Hepatocyte (in vitro differentiated cells): Measurements from ENCODE around the gene DENND5A. TPM values are rescaled to one million over a fixed set of nuclear protein-coding genes. Genes with fewer than 3 reads are reported as not detected.
A peak's percentile ranks its signal among the peaks of the same experiment; 100 is the strongest.

Experiments used
- DNase-seq: peaks from one replicate; pipeline ENCODE4 v3.0.0-alpha.2; 2016; ENCODE audit warnings: low spot score
- H2AFZ ChIP-seq: fragments of 200-600 bp; sonication (generic); 2 replicates; pipeline ENCODE4 v1.6.0; 2016; ENCODE audit warnings: antibody characterized with exemption, mild to moderate bottlenecking
- H3K27ac ChIP-seq: fragments of 200-600 bp; sonication (generic); 2 replicates; pipeline ENCODE4 v1.5.1; 2016; ENCODE audit warnings: mild to moderate bottlenecking
- H3K27me3 ChIP-seq: fragments of 200-600 bp; sonication (generic); 2 replicates; pipeline ENCODE4 v1.6.1; 2016
- H3K36me3 ChIP-seq: fragments of 200-600 bp; sonication (generic); replicated peaks from 2 replicates; pipeline ENCODE4 v1.5.1; 2016; ENCODE audit warnings: low read depth; ENCODE audit not compliant: insufficient read depth
- H3K4me1 ChIP-seq: fragments of 200-600 bp; sonication (generic); 2 replicates; pipeline ENCODE4 v1.5.1; 2016; ENCODE audit warnings: mild to moderate bottlenecking, moderate library complexity; ENCODE audit not compliant: insufficient read depth
- H3K4me2 ChIP-seq: fragments of 200-600 bp; sonication (generic); 2 replicates; pipeline ENCODE4 v1.6.0; 2016
- H3K4me3 ChIP-seq: fragments of 200-600 bp; sonication (generic); 2 replicates; pipeline ENCODE4 v1.5.1; 2016; ENCODE audit warnings: mild to moderate bottlenecking
- H3K79me2 ChIP-seq: fragments of 200-600 bp; sonication (generic); 2 replicates; pipeline ENCODE4 v1.6.0; 2017; ENCODE audit warnings: mild to moderate bottlenecking
- H3K9me2 ChIP-seq: fragments of 200-600 bp; sonication (generic); replicated peaks from 2 replicates; pipeline ENCODE4 v1.6.0; 2017; ENCODE audit warnings: mild to moderate bottlenecking; ENCODE audit not compliant: insufficient read depth
- H3K9me3 ChIP-seq: fragments of 200-600 bp; sonication (generic); 2 replicates; pipeline ENCODE4 v1.5.1; 2016; ENCODE audit warnings: low read depth, mild to moderate bottlenecking
- H4K20me1 ChIP-seq: fragments of 200-600 bp; sonication (generic); 2 replicates; pipeline ENCODE4 v1.6.0; 2016; ENCODE audit warnings: mild to moderate bottlenecking; ENCODE audit not compliant: insufficient read depth, poor library complexity, severe bottlenecking
- CTCF ChIP-seq: fragments of 200-600 bp; sonication (generic); IDR thresholded peaks from 2 replicates; pipeline ENCODE4 v1.5.1; 2016; ENCODE audit warnings: antibody characterized with exemption, mild to moderate bottlenecking; ENCODE audit not compliant: poor library complexity
- EZH2 ChIP-seq: fragments of 200-600 bp; sonication (generic); IDR thresholded peaks from 2 replicates; pipeline ENCODE4 v1.6.1; 2016; ENCODE audit warnings: antibody characterized with exemption, mild to moderate bottlenecking, borderline replicate concordance
- EZH2phosphoT487 ChIP-seq: fragments of 200-600 bp; sonication (generic); IDR thresholded peaks from one replicate; pipeline ENCODE4 v1.6.1; 2018; ENCODE audit warnings: antibody characterized with exemption, mild to moderate bottlenecking, low read depth, moderate library complexity; ENCODE audit not compliant: unreplicated experiment, severe bottlenecking
- WGBS: methylation state at CpG from one replicate; pipeline ENCODE4 v1.1.6; 2016; ENCODE audit warnings: low lambda C conversion rate; ENCODE audit errors: missing lambda C conversion rate; 5-methylcytosine and 5-hydroxymethylcytosine counted together
- polyA plus RNA-seq: library from polyadenylated mRNA; unstranded; fragments of >200 nt; fragmentation: Nextera tagmentation; extraction: Ambion mirVana; gene quantifications from 2 replicates; pipeline ENCODE4 v1.2.1, GENCODE V29; 2016
- total RNA-seq: library from RNA; depleted of rRNA; stranded (reverse); fragments of >200 nt; gene quantifications from 2 replicates; pipeline ENCODE4 v1.2.3, GENCODE V29; 2014

DENND5A gene
- total and polyA plus RNA-seq, 2 experiments from 2014 or later, result 29.7 to 56.4 TPM

GRCh38 chr11:9232482-9232881 is 32.7 kb downstream of the DENND5A start:
- Histone ChIP-seq H3K79me2 (peaks cover 97% of the 10 kb centered on the region), H3K27ac (no peak overlapping the region), H3K4me1 (peaks cover 16% of the 10 kb centered on the region), H3K9me3 (no peaks in the 10 kb centered on the region), H3K4me2 (no peak overlapping the region), H3K27me3 (no peaks in the 10 kb centered on the region), H3K36me3 (no peaks in the 10 kb centered on the region), H3K4me3 (no peak overlapping the region), H4K20me1 (peaks cover 36% of the 10 kb centered on the region), H3K9me2 (no peaks in the 10 kb centered on the region), H2AFZ (no peak overlapping the region)
- DNase-seq, result no peak
- no peak for TF ChIP-seq EZH2phosphoT487
- TF ChIP-seq CTCF, result no peak
- TF ChIP-seq EZH2, result no peak
- WGBS, result 88% methylated on average over 3 of the region's 3 CpGs

- peak overlapping the region; percentile 63 for H3K4me2 ChIP-seq
- H3K27ac ChIP-seq, result peak overlapping the region; percentile 46
These were observed 33.3 kb downstream of the DENND5A start for GRCh38 chr11:9231848-9232177.

GRCh38 chr11:9230296-9230695 is 34.9 kb downstream of the DENND5A start:
- H2AFZ ChIP-seq, result no peak overlapping the region
- no peak for DNase-seq
- no peak overlapping the region for H3K4me3 ChIP-seq
- peaks cover 16% of the 10 kb centered on the region for H3K4me1 ChIP-seq
- no peak overlapping the region for H3K27ac ChIP-seq
- H3K9me3 ChIP-seq, result no peaks in the 10 kb centered on the region
- H3K36me3 ChIP-seq, result no peaks in the 10 kb centered on the region
- no peaks in the 10 kb centered on the region for H3K9me2 ChIP-seq
- H4K20me1 ChIP-seq, result peaks cover 45% of the 10 kb centered on the region
- WGBS, result 81% methylated on average over 3 of the region's 3 CpGs
- no peak for TF ChIP-seq EZH2phosphoT487
- no peak for TF ChIP-seq CTCF
- TF ChIP-seq EZH2, result no peak
- H3K27me3 ChIP-seq, result no peaks in the 10 kb centered on the region
- peaks cover 97% of the 10 kb centered on the region for H3K79me2 ChIP-seq
- H3K4me2 ChIP-seq, result no peak overlapping the region

More at GRCh38 chr11:9231848-9232177, 33.3 kb downstream of the DENND5A start:
- DNase-seq, result no peak
- H3K4me3 ChIP-seq, result no peak overlapping the region
- peaks cover 97% of the 10 kb centered on the region for H3K79me2 ChIP-seq
- TF ChIP-seq CTCF, result no peak
- TF ChIP-seq EZH2, result no peak
- TF ChIP-seq EZH2phosphoT487, result no peak
- WGBS, result 9% methylated on average over 1 of the region's 1 CpG
- H2AFZ ChIP-seq, result no peak overlapping the region
- peaks cover 35% of the 10 kb centered on the region for H4K20me1 ChIP-seq
- H3K27me3 ChIP-seq, result no peaks in the 10 kb centered on the region
- H3K36me3 ChIP-seq, result no peaks in the 10 kb centered on the region
- H3K9me3 ChIP-seq, result no peaks in the 10 kb centered on the region
- no peaks in the 10 kb centered on the region for H3K9me2 ChIP-seq
- peaks cover 16% of the 10 kb centered on the region for H3K4me1 ChIP-seq

GRCh38 chr11:9228091-9228490 is 37.1 kb downstream of the DENND5A start:
- H3K36me3 ChIP-seq, result no peaks in the 10 kb centered on the region
- no peak for DNase-seq
- H3K27me3 ChIP-seq, result no peaks in the 10 kb centered on the region
- TF ChIP-seq EZH2 (no peak), CTCF (no peak), EZH2phosphoT487 (no peak)
- H3K79me2 ChIP-seq, result peaks cover 97% of the 10 kb centered on the region
- no peak overlapping the region for H3K4me3 ChIP-seq
- no peaks in the 10 kb centered on the region for H3K9me2 ChIP-seq
- no peak overlapping the region for H3K4me2 ChIP-seq
- WGBS, result 81% methylated on average over 5 of the region's 5 CpGs
- no peak overlapping the region for H2AFZ ChIP-seq
- no peak overlapping the region for H3K27ac ChIP-seq
- H3K4me1 ChIP-seq, result peaks cover 16% of the 10 kb centered on the region
- H3K9me3 ChIP-seq, result no peaks in the 10 kb centered on the region
- H4K20me1 ChIP-seq, result peaks cover 51% of the 10 kb centered on the region
